ENCODE results near the gene COQ8A. TPM values are rescaled to one million over a fixed set of nuclear protein-coding genes. Genes with fewer than 3 reads are reported as not detected.

COQ8A gene
- polyA plus RNA-seq, 1 experiment, result 5.3 TPM

DNA sequence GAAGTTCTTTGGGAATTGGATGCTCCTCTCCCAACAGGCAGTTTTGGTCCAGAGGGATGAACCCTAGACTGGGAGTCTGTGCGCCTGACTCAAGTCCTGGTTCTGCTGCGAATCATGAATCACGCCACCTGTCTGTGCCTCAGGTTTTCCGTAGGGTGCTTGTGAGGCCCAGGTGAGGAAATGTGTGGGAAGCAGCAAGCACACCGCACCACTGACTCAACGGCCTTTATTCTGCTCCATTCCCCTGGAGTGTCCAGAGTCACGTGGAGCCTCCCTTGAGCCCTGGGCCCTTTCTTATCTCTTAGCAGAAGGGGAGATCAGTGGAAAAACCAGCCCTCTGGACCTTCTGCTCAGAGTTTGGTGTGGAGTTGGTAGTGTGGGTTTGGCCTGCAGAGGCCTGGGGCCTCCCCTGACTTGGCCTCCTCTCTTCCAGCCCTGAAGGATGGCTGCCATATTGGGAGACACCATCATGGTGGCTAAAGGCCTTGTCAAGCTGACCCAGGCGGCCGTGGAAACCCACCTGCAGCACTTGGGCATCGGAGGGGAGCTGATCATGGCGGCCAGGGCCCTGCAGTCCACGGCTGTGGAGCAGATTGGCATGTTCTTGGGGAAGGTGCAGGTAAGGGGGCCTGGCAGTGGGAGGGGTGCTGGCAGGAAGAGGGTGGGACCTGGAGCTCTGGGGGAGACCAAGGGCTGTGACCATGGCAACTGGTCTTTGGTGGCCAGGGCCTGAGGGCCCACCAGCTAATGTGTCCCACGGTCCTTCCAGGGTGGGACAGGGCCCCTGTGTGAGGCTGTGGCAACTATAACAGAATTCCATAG, 21.1 kb downstream of the COQ8A start:
- TF ChIP-seq, protein P1, sequence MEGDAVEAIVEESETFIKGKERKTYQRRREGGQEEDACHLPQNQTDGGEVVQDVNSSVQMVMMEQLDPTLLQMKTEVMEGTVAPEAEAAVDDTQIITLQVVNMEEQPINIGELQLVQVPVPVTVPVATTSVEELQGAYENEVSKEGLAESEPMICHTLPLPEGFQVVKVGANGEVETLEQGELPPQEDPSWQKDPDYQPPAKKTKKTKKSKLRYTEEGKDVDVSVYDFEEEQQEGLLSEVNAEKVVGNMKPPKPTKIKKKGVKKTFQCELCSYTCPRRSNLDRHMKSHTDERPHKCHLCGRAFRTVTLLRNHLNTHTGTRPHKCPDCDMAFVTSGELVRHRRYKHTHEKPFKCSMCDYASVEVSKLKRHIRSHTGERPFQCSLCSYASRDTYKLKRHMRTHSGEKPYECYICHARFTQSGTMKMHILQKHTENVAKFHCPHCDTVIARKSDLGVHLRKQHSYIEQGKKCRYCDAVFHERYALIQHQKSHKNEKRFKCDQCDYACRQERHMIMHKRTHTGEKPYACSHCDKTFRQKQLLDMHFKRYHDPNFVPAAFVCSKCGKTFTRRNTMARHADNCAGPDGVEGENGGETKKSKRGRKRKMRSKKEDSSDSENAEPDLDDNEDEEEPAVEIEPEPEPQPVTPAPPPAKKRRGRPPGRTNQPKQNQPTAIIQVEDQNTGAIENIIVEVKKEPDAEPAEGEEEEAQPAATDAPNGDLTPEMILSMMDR (IDR thresholded peaks at IDR 0.05; ENCODE audit: low read depth, low read length), result no peak
- POLR2A ChIA-PET, result no interaction called here
- DNase-seq (ENCODE audit: low read depth, low spot score), result no peak
- H3K27me3 ChIP-seq (ENCODE audit: control insufficient read depth, insufficient read depth, low read length), result no peaks in the 10 kb centered on the region
- no peak overlapping the region for H3K4me3 ChIP-seq (ENCODE audit: low read depth, low read length)
- CTCF ChIA-PET, result no interaction called here
- peaks cover 10% of the 10 kb centered on the region for H3K9me3 ChIP-seq (ENCODE audit: control insufficient read depth, insufficient read depth, low read length)
- H3K27ac ChIP-seq (ENCODE audit: low read depth, low read length), result no peak overlapping the region

DNA sequence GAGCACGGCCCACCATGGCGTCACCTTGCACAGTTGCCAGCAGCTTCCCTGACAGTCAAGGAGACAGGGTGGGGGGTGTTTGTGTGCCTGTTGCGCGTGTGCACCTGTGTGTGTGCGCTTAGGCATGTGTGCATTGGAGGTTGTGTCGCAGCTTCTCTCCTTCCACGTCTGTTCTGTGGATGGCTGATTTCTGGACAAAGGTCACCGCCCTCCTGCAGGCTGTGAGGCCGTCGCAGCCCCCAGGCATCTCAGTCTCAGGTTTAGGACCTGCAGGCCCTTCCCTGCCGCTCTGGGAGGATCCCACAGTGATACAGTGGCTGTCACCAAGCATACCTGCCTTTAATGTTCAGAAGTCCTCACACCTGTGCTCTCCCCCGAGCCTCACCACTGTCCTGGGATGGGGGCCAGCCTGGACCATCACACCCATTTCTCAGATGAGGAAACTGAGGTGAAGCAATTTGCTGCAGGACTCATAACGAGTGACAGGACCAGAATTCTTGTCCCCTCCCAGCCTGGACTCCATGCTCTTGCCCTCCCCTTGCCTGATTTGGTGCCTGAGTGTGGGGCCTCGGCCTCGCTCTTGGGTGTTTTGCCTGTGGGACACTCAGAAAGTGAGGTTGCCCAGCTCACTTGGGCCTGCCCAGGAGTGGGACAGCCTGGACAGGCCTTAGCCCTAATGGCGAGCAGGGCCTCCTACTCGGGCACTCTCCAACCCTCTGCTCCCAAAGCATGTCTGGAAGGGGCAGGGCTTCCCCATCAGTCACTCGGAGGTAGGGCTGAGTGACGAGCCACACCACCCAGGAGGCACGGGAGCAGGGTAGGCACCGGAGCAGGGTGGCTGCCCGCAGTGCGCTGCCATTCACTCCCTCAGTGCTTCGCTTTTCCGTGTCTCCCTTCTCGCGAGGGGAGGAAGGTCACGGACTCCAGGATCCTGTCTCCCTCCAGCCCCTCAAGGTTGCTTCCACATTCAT, 22.6 kb downstream of the COQ8A start:
- ChIA-PET POLR2A (no interaction called here), CTCF (no interaction called here)
- peaks cover 11% of the 10 kb centered on the region; the same call in 1 of the 2 replicates for H3K9me3 ChIP-seq (ENCODE audit: control insufficient read depth, insufficient read depth, low read length)
- no peak for DNase-seq (ENCODE audit: low read depth, low spot score)
- TF ChIP-seq, protein P1 (IDR thresholded peaks at IDR 0.05; ENCODE audit: low read depth, low read length), result no peak
- H3K27ac ChIP-seq (ENCODE audit: low read depth, low read length), result no peak overlapping the region
- no peaks in the 10 kb centered on the region for H3K27me3 ChIP-seq (ENCODE audit: control insufficient read depth, insufficient read depth, low read length)
- H3K4me3 ChIP-seq (ENCODE audit: low read depth, low read length), result no peak overlapping the region

DNA sequence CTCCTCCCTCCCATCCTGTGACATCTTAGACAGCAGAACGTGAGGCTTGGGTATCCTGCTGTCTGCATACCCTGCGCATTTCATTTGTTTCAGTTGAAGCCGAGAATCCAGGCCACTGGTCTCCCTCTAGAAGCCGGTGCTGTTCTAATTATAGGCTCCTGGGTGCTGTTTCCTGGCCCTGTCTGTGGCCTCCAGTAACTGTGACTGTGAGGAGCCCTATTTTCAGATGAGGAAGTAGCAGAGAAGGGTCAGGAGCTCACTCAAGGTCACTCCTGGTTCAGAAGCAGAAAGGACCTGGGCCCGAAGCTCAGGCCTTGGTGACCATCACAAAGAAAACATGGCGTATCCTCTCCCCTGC, 24.0 kb downstream of the COQ8A start:
- Histone ChIP-seq H3K4me3 (ENCODE audit: low read depth, low read length) (no peak overlapping the region), H3K27ac (ENCODE audit: low read depth, low read length) (no peak overlapping the region), H3K9me3 (ENCODE audit: control insufficient read depth, insufficient read depth, low read length) (peaks cover 9% of the 10 kb centered on the region; the same call in 1 of the 2 replicates), H3K27me3 (ENCODE audit: control insufficient read depth, insufficient read depth, low read length) (no peaks in the 10 kb centered on the region)
- no peak for DNase-seq (ENCODE audit: low read depth, low spot score)
- CTCF ChIA-PET, result no interaction called here
- POLR2A ChIA-PET, result no interaction called here
- TF ChIP-seq, protein P1 (IDR thresholded peaks at IDR 0.05; ENCODE audit: low read depth, low read length), result no peak

DNA sequence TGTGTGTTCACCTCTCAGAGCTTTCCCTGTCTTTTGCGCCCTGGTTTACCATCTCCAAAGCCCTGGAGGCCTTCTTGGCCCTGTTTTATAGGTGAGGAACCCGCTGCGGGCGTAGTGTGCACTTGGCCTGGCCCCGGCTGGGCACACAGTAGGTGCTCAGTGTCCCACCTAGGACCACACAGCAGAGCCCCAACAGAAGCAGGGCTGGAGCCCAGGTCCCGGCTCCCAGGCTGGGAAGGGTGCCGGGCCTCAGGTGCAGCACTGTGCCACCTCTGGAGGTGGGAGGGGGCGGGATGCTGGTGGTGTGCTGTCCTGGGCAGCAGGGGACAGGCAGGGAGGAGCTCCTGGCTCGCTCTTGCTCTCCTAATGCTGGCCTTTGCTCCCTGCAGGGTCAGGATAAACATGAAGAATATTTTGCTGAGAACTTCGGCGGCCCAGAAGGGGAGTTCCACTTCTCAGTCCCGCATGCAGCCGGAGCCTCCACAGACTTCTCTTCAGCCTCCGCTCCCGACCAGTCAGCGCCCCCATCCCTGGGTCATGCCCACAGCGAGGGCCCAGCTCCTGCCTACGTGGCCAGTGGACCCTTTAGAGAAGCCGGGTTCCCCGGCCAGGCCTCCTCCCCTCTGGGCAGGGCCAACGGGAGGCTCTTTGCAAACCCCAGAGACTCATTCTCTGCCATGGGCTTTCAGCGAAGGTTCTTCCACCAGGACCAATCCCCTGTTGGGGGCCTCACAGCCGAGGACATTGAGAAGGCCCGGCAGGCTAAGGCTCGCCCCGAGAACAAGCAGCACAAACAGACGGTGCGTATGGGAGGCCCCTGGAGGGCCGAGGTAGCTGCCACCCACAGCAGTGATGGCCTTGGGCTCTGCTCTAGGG, 24.8 kb downstream of the COQ8A start:
- DNase-seq (ENCODE audit: low read depth, low spot score), result no peak
- H3K4me3 ChIP-seq (ENCODE audit: low read depth, low read length), result no peak overlapping the region
- ChIA-PET POLR2A (no interaction called here), CTCF (no interaction called here)
- peaks cover 9% of the 10 kb centered on the region; the same call in 1 of the 2 replicates for H3K9me3 ChIP-seq (ENCODE audit: control insufficient read depth, insufficient read depth, low read length)
- TF ChIP-seq, protein P1 (IDR thresholded peaks at IDR 0.05; ENCODE audit: low read depth, low read length), result no peak
- H3K27ac ChIP-seq (ENCODE audit: low read depth, low read length), result no peak overlapping the region
- no peaks in the 10 kb centered on the region for H3K27me3 ChIP-seq (ENCODE audit: control insufficient read depth, insufficient read depth, low read length)
